GM18517 (cell line): ENCODE results near the gene DYNC1I1.
"Not testable (repeated sequence)": the region's sequence is repeated elsewhere in the genome, so short reads cannot be mapped to it uniquely, and the experiment has no call there.

Experiments
- ATAC-seq: cut with Tn5 transposase; IDR thresholded peaks from one replicate; pipeline ENCODE4 v1.9.1; 2021; ENCODE audit warnings: mild to moderate bottlenecking, moderate library complexity; ENCODE audit not compliant: unreplicated experiment

Gene DYNC1I1

DNA sequence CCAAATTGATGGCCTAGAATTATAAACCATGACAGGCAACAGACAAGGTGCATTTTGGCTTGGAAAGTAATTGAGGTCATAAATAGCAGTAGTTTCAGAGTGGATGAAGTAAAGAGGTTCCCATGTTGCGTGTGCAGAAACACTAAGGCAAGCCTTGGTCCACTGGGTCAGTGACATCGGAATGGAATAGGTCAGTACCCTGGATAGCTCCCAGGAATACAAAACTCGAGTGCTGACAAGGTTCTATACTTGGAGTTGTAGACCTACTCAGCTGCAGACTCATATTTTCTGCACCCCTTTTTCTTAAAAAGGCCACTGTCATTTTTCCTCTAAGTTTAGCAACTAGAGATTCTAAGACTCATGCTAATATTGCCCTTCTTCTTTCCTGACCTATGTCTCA lies 132.8 kb downstream of the DYNC1I1 start:
- no peak for ATAC-seq

DNA sequence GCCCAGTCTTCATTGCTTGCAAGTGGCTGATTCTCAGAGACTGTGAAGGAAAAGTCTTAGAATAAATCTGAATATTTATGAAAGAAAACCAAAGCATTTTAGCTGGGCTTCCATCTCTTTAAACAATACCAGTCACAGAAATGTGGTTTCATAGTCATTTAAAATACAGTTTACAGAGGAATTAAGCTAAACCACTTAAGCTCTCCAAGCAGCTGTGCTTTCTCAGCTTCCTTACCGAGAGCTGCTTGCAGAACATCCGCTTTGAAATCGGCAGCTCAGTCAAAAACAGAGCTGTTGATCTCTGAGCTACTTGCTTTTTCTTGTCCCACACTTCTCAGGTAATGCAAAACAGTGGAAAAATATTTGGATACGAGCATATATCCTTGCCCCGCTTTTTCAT lies 134.5 kb downstream of the DYNC1I1 start:
- no peak for ATAC-seq

DNA sequence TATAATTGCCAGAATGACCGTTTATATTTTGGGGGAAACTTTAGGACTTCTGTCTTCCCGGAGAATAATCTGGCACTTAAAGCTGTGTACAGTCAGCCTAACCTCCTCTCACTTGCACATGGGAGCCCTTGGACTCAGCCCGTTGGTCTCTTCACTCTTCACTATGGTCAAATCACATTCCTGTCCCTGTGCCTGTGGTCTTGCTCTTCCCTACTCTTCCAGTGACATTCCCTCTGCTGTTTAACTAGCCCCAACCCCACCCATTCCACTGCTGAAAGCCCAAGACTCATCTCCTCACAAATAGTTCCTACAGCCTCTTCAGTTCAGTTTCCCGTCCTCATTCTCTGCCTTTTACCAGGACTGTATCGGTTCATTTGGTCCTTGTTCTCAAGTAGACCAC lies 135.0 kb downstream of the DYNC1I1 start:
- ATAC-seq: no peak

DNA sequence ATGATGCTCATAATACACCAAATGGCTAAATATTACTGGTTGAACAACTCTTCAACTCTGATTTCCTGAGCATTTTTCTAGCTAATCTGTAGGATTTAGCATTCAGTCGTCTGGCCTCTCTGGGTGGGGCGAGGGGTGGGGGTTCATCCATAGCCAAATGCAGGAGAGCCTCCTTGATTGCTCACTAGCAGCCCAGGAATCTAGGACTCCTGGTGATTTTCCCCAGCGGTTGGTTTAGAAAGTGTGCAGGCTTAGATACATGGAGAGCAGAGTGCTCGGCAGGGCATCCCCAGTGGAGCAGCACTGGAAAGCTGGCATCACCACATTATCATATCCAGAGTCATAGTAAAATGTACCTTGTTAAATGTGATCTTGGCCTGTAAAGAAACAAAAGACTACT lies 136.1 kb downstream of the DYNC1I1 start:
- no peak for ATAC-seq

DNA sequence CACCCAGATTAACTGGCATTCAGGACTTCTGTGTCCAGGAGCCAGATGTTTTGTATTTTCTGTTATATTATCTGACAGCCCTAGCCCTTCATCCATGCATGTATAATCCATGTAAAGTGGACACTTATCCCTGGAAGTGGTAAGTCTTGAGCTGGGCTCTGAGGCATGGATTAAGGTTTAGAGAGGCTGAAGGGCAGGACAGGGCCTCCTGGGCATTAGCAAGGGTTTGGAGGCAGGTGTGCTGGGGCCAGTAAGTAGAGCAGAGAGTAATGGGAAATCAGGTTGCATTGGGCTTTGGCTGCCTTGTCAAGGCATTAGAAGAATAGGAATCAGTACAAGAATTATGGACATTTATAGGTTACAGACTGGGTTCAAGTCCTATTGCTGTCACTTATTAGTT lies 138.0 kb downstream of the DYNC1I1 start:
- no peak for ATAC-seq

DNA sequence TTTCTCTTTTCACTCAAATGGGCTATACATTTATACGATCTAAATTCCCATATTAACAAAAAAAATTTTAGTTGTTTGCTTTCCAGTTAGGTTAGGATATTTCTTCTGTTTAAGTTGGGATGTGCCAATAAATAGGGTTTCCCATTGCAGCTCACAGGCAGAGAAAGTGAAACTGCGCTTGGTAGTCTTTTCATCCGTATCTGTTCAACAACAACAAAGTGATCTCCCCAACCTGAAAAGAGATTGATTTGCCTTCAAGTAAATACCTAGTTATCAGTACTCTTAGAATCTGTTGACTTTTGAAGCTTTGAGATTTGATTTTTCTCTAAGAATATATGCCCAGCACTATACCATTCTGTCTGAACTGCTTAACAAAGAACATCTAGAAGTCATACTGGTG lies 143.4 kb downstream of the DYNC1I1 start:
- no peak for ATAC-seq

DNA sequence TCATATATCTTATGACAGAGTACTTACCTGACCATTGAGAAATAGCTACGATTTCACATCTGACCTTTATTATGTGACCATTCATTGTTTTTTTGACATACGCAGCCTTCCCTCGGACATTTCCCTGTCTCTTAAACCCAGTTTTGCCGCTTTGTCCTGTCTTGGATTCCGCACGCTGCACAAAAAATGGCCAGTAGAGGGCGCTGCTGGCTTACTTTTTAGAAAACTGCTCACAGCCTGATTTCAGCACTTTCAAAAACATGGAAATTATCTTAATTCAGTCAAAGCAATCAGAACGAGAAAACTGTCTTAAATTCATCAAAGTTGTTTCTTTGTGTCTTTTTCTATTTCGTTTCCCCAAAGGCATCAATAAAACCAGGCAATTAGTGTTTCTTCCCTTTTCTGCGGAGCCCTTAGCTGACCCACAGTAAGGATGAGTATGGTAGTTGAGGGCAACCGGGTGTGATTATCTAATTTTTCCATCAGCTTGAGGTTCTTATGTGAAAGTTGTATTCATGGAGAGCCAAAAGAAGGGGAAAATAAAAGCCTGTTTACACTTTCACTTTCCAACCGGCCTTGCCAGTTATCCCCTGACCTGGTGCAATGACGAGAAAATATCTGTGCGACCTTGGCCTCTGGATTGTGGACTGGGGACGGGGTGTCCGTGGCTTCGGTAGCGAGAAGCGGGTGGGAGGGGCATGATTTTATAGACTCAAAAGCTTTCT lies 144.4 kb downstream of the DYNC1I1 start:
- peak; percentile 74 for ATAC-seq

DNA sequence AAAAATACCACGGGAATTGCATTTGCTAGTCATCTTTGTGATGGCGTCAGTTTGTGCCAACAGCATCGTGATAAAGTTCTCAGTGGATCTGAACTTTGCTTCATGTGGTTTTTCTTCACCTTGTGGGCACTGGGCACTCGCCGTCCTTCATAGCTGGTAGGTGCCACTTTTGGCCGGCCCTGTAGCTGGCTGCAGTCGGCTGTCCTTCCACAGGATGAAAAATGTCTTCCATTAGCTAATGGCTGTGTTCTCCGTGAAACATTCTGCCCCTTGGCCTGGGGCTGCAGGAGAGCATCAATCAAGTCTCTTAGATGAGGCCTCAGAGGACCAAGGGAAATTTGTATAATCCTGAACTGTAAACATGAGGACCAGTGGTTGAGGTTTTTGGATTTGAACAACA lies 145.3 kb downstream of the DYNC1I1 start:
- no peak for ATAC-seq

DNA sequence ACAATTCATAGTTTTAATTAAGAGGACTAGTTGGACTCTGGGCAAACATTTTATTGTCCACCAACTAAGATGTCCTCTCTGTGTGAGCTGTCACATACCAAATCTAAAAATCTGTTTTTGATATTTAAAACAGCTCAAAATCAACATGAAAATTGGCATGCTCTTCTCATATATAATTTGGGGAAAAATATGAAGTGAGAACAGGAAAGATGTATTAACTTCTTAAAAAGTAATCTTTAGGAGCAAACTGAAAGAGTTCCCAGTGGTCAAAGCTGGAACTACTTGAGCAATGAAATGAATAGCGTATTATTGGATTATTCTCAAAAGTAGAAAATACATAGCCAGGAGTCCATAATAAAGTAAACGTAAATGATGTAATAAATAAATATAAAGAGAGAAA lies 147.2 kb downstream of the DYNC1I1 start:
- no peak for ATAC-seq

DNA sequence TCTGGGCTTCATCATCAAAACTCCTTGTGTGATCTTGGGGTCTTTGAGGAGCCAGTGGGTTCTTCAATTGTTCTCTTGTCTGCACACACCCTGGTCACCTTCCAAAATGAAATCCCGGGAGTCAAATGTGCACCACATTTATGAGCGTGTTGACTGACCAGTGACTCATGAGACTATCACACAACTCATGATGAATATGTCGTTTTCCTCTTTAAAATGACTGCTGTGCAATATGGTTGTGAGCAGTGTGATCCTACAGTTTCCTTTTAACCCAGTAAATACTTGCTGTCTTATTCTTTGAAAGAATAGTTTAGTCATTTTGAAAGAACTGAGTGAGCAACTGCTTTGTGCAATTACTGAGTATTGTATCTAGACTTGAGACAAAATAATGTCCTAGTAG lies 149.2 kb downstream of the DYNC1I1 start:
- no peak for ATAC-seq

DNA sequence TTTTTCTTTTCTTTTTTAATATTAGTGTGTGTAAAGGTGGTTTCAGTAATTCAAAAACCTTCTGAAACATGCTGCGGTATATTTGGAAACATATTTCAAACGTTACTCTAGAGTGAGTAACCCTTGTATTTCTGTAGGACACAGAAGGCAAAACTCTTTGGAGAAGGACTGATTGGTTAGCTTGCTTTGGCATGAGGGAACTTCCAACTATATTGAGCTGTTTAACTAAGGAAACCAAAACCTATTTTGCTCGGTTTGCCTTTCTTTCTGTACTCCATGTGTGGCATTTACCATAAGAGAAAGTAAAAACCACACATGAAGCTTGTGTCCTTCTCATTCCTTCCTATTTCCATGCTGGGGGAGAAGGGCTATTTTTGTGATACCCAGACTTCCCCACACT lies 149.8 kb downstream of the DYNC1I1 start:
- no peak for ATAC-seq

DNA sequence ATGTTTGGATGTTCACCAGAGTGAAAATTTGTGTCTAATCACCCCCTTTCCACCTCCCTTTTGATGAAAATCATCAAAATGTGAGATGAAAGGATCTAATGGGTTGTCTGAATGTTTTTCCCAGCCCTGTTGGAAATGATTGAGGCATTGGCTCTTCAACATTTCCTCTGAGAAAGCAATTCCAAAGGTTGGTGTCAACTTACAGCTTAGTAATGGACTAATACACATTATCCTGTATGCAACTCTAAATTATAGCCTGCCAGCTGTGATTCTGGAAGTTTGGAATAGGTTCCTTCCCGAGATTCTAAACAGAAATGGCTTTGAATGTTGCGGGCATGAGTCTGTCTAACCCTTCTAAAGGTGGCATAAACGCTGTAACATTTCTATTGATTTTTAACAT lies 152.9 kb downstream of the DYNC1I1 start:
- no peak for ATAC-seq

DNA sequence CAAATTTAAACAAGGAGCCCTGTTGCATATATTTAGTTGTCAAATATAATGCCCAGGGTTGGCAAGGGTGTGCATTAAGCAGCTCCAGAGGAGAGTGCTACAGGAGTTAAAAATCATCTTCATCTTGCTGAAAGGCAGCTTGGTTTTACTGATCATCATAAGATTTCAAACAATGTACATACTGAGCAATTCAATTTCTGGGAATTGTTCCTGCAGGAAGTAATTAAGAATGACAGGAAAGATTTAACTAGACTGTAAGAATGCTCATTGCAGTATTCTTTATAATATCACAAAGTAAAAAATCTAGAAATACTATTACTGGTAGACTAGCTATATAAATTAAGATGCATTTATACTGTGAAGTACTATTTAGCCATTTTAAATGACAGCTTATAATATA lies 153.6 kb downstream of the DYNC1I1 start:
- no peak for ATAC-seq

DNA sequence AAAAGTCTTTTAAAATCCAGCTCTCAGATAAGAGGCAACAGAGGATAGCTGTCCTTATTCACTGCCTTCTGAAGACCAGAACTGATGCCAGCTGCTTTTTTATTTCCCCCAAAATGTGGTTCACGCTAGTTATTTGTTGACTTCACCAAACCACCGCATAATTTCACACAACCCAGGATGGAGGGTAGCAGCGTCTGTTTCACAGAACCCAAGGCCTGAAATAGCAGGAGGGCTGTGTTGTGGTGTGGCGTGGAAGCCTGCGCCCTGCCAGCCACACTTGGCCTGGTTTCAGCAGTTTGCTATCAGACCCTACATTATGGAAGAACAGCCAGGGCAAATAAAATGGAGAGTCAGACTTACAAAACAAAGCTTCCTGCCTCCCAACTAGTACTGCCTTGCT lies 155.4 kb downstream of the DYNC1I1 start:
- no peak for ATAC-seq

DNA sequence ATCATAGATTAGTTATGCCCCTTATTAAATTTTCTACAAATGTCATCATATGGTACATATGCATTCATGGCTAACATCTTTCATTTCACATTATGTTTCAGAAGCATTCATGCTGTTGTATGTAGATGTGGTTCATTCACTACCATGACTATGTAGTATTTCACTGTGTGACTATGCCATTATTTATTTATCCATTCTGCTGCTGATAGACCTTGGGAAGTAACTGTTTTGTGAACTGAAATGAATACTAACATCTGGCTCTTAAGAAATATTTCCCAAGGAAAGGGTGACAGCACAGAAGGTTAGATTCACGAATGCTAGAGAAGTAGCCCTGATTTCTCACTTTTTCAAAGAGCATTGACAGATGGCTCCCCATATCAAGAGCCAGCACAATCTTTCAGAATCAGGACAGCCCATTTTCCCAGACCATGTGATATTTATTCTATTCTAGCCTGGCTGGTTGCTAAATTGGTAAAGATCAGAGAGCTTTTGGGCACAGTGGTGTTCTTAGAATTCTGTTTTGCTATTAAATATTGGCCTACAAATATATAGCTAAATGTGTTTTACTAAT lies 157.4 kb downstream of the DYNC1I1 start:
- ATAC-seq: no peak

DNA sequence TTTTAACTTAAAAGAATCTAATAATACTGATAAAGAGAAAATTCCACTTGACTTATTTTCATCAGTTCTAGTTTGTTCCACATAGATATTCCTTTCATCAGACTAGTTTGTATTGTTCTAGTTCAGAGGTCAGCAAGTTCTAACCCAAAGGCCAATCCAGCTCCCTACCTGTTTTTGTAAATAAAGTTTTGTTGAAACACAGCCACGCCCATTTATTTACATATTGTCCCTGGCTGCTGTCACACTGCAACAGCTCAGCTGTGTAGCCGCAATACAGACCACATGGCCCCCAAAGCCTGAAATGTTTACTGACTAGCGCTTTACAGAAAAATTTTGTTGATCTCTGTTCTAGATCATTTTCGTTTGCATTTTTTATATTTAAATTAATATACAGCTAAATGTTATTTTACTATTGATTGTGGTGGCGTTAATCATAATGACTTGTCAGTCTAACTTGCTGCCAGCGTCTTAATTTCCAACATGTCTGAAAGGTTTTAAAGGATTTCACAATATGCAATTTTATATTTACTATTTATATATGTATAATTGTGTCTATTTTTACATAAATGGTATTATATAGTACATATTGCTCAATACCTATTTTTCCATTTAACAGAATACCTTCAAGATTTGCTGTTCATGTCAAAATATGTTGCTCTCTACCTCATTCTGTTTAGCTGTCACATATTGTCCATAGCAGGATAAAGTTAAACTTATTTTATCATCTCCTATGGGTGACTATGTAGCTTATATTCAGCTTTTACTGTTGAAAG lies 159.3 kb downstream of the DYNC1I1 start:
- no peak for ATAC-seq

DNA sequence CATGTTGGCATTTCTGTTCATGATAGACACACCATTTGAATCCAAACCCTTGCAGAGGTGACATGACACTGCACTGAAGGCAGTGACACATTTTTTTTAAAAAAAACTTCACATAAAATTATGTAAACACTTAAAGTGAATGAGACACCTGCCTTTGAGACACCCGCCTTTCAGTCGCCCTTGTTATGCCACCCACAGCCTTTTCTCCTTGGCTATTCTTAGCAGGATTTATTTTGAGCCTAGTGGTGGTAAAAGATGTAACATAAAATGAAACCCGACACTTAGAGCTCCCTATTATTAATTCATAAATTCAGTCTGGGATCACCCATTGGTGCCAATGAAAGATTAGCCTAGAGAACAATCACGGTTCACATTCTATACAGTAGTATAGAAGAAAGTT lies 161.3 kb downstream of the DYNC1I1 start:
- ATAC-seq: no peak

DNA sequence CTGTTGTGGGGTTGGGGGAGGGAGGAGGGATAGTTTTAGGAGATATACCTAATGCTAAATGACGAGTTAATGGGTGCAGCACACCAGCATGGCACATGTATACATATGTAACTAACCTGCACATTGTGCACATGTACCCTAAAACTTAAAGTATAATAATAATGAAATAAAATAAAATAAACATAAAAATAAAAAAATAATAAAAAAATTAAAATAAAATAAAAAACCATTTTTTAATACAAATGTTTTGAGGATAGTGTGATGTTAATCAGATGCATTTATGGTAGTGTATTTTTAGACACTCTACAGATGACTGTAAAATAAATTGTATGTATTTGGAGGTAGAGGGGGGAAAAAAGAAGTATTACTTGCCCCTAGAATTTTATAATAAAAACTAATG lies 172.5 kb downstream of the DYNC1I1 start:
- not testable (repeated sequence) for ATAC-seq

DNA sequence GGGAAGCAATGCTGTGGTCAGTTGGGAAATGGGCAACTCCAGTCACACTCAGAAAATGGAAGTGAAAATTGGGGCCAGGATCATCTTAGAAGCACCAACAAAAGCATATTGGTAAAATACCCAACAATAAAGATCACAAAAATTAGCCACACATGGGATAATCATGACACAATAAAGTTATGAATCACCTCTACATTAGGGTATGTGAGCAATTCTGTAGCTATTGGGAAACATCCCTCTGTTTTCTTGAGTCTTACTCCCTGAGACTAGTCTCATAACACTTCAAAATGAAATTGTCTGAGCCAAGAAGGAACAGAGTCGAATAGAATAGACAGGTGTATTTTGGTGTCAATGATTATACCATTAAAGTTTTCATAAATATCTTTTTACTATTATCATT lies 178.3 kb downstream of the DYNC1I1 start:
- no peak for ATAC-seq

DNA sequence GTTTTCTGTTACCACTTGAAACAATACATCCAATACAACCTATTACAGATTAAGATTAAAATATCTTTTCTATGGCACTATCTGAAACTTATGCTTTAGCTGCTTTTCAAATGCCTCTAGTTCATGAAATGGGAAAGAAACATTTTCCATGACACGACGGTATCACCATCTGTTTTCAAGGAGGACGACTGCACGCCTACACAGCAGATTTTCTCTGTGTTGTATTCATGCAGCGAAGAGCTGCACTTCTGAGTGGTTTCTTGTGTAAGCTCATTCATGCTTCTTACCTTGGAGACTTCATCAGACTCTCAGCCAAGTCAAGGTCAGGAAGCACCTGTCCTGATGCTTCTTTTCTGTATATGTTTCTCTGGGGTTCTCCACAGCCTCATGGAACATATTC lies 179.2 kb downstream of the DYNC1I1 start:
- no peak for ATAC-seq

DNA sequence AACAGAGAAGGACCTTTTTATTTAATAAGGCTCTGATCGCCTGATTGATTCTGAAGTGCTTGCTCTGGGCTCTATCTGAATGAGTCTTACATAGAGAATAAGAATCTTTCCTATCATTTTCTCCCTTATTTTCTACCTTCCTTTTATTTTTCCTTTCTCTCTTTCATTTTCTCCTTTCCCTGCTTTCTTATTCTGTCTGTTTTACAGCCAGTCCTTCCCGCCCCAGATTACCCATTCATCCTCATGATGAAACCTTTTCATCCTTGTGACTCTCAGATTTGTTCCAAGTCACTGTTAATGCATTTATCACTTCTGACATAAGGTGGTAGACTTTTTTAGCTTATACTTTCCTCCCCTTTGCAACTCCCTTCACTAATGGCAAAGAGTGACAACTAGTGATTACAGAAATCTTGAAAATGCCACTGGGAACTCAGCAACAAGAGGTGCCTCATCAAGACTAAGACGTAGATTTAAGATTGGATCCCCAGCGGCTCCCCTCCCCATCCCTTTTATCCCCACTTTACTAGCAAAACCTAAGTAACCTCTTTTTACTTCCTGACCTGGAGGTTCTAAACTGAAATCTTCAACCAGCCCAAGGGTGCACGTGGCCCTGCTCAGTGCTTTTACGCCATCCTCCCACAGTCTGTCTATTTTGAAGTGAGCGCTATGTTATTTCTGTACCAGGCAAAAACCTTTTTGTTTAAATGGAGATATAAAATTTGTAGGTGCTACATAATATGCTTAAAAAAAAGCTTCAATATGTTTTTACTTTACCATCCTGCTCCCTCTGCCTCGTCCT lies 179.8 kb downstream of the DYNC1I1 start:
- no peak for ATAC-seq
